SH-SY5Y (cell line): ENCODE measurements around the gene DCAF15.

Source experiments
- GATA2 ChIP-seq: IDR thresholded peaks from 2 replicates; pipeline ENCODE4 v1.6.1; 2011; ENCODE audit warnings: mild to moderate bottlenecking, low read depth, low read length
- GATA3 ChIP-seq: IDR thresholded peaks from 2 replicates; pipeline ENCODE4 v1.6.1; 2011; ENCODE audit warnings: low read depth, mild to moderate bottlenecking, low read length, moderate library complexity

DNA sequence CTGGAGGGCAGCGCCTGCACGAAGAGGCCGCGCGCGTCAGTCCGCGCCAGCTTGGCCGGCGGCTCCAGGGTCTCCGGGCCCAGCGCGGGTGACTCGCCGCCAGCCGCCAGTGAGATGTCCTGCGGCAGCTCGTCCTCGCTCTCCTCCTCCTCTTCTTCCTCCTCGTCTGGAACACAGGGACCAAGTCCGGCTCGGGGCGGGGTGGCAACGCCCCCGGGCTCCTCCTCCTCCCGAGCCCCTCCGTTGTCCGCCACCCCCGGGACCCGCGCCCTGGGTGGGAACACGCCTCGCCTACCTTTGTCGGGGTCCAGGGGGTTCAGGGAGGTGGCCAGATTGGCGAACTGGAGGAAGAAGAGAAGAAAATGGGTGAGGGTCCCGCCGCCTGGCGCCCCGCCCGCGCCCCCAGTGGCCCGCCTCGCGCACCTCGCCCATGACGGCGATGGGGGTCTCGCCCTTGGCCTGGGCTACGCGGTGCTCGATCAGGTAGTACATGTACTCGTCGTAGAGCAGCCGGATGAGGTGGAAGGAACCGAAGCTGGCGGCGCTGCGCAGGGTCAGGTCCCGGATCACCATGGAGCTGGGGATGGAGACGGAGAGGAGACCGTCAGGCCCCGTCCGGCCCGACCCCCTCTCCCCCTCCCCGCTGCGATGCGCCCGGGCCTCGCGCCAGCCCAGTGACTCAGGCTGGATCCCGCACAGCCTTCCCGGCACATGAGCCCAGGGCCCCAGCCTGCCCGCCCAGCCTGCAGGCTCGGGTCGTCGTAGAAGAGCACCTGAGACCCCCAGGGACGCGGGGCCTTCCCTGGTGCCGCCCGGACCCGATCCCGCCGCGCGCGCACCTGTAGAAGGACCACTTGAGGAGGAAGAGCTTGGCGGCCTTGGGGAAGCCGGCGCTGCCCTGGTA is 10.6 kb downstream of the DCAF15 start:
- TF ChIP-seq GATA2 (no peak), GATA3 (no peak)
